ENCODE data around the gene SMPD1. TPM values are rescaled to one million over a fixed set of nuclear protein-coding genes. Genes with fewer than 3 reads are reported as not detected.
"Not testable (repeated sequence)": the region's sequence is repeated elsewhere in the genome, so short reads cannot be mapped to it uniquely, and the experiment has no call there.

The SMPD1 gene
- total RNA-seq, 1 donor from 2014 or later, result 10.3 TPM

DNA sequence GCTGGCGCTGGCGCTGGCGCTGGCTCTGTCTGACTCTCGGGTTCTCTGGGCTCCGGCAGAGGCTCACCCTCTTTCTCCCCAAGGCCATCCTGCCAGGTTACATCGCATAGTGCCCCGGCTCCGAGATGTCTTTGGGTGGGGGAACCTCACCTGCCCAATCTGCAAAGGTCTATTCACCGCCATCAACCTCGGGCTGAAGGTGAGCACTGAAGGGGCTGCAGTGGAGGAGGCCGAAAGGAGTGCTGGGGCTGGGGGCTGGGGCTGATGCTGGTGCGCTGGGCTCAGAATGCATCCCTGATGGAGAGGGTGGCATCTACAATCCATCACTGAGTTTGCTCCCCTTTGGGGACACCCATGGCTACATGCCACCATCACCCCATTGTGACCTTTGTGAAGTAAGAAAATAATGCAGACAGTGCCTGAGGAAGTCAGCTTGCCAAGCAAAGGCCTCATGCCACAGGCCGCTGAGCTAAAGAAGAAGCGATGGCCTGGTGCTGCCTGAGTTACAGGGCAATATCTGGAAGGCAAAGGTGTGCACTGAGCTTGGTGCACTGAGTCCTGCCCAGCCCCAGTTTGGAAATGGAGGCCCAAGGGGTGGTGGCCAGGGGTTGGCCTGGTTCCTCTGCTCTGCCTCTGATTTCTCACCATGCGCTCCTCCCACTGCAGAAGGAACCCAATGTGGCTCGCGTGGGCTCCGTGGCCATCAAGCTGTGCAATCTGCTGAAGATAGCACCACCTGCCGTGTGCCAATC, 620 bp downstream of the SMPD1 start:
- no peak for ATAC-seq

DNA sequence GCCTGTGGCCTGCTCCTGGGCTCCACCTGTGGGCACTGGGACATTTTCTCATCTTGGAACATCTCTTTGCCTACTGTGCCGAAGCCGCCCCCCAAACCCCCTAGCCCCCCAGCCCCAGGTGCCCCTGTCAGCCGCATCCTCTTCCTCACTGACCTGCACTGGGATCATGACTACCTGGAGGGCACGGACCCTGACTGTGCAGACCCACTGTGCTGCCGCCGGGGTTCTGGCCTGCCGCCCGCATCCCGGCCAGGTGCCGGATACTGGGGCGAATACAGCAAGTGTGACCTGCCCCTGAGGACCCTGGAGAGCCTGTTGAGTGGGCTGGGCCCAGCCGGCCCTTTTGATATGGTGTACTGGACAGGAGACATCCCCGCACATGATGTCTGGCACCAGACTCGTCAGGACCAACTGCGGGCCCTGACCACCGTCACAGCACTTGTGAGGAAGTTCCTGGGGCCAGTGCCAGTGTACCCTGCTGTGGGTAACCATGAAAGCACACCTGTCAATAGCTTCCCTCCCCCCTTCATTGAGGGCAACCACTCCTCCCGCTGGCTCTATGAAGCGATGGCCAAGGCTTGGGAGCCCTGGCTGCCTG, 1.4 kb downstream of the SMPD1 start:
- ATAC-seq, result no peak

DNA sequence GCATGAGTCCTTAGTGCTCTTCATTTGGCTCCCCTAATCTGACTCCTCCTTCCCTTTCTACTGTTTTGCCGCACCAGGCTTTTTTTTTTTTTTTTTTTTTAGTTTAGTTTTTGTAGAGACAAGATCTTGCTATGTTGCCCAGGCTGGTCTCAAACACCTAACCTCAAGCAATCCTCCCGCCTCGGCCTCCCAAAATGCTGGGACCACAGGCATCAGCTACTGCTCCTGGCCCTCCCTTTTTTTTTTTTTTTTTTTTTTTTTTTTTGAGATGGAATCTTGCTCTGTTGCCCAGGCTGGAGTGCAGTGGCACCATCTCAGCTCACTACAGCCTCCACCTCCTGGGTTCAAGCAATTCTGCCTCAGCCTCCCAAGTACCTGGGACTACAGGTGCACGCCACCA, 2.0 kb downstream of the SMPD1 start:
- ATAC-seq, result not testable (repeated sequence)

DNA sequence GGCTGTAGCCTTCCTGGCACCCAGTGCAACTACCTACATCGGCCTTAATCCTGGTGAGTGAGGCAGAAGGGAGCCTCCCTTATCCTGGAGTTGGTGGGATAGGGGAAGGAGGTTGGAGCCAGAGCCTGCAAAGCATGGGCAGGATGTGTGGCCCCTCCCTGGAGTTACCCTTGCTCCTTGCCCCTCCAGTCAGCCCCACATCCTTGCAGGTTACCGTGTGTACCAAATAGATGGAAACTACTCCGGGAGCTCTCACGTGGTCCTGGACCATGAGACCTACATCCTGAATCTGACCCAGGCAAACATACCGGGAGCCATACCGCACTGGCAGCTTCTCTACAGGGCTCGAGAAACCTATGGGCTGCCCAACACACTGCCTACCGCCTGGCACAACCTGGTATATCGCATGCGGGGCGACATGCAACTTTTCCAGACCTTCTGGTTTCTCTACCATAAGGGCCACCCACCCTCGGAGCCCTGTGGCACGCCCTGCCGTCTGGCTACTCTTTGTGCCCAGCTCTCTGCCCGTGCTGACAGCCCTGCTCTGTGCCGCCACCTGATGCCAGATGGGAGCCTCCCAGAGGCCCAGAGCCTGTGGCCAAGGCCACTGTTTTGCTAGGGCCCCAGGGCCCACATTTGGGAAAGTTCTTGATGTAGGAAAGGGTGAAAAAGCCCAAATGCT, 3.9 kb downstream of the SMPD1 start:
- no peak for ATAC-seq

DNA sequence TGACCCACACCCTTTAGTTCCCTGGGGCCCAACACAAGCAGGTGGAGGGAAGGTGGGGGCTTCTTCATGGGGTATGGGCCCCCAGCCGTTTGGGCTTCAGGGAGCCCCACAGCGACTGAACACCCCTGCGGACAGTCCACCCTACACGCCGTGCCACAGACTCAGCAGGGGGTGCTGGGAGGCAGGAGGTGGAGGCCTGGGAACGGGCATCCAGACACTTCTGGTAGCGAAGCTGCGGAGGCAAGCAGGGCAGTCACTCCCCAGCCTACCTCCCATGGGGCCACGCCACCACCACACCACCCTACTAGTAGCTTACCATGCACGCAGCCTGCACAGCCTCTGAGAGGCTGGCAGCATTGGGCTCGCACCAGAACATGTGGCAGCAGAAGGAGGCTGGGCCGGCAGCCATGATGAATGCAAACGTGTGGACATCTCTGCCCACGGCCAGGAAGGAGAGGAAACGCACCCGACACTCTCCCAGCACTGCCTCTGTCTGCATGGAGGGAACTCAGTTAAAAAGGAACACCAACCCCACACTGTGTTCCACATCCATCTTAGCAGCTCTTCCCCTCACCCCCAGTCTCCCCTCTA, 5.3 kb downstream of the SMPD1 start:
- no peak for ATAC-seq

DNA sequence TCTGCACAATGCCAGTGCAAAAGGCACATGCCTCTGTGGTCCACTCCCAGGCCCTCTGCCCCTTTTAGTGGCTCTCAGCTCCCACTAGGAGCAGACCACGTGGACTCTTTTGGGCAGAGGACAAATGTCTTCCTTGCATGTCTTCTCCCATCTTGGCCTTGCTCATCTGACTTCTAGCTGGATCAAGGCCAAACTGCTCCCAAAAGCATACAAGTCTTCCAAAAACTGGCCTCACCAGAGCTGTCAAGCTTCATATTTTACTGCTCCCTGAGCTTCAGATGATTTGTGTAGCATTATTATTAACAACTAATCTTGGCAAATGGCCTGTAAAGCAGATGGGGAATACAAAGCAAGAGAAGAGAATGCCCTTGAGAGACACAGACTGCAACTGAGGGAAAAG, 6.9 kb downstream of the SMPD1 start:
- ATAC-seq, result no peak

DNA sequence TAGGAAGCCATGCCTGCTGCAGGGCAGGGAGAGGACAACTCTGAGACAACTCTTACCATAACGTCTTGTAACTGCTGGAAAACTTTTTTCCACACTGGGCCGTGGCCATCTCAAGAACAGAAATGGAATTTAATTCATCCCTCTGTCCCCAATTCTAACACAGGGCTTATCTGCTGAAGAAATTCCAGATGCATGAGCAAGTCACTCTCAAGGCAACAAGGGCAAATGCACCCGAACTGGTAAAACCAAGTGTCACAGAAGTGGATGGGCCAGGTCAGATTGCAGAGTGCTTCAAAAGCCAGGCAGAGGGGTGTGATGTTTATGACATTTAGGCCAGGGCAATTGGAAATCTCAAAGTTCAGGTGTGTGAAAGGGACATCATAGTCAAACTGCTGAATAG, 7.4 kb downstream of the SMPD1 start:
- no peak for ATAC-seq

DNA sequence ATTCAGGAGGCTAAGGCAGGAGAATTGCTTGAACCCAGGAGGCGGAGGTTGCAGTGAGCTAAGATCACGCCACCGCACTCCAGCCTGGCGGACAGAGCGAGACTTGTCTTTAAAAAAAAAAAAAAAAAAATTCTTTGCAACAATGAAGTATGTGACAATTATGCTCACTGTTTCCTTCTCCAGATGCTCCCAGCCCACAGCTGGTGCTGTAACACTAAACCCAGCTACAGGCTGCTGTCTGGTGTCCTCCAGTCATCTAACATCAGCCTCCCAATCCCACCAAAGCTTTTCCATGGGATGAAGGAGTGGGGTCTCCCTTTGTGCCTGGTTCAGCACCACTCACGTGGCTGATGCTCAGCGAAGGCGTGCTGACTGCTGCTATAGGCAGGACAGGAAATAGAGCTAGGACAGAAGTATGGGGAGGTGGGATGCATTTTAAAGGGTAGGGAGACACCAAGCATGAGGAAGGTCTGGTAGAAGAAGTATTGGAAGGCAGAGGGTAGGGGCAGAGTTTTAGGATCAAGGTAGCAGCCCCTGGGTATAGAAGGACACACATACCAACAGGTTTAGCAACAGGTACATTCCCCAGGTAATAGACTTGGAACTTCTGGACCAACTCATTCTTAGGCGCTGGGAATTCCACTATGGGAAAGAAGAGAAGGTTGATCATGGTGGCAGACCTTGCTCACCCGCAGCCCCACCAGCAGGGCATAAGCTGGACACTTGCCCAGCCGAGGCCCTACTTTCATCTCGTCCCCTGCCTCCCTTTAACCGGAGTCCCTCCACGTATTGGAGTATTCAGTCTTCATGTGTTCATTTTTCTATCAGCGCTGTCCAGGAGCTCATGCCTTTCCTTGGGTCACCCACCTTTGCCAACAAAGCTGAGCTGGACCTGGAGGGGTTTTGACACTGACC, 10.4 kb downstream of the SMPD1 start:
- no peak for ATAC-seq

DNA sequence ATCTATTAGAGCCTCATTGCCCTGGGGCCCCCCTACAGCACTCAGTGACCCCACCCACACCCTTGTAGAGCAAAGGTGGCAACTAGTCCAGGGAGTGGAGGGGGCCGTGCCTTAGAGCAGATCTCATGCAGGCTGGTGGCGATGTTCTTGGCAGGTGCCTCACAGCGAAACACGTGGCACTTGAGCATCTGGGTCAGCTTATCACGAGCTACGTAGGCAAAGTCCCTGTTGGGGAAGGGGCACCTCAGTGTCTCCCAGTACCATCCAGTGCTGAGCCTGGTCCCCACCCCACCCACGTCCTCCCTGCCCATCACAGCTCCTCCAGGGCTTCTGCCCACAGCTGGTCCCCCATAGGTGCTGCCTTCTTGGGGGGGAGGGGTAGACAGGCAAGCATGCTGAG, 11.2 kb downstream of the SMPD1 start:
- peak; percentile 6 for ATAC-seq

DNA sequence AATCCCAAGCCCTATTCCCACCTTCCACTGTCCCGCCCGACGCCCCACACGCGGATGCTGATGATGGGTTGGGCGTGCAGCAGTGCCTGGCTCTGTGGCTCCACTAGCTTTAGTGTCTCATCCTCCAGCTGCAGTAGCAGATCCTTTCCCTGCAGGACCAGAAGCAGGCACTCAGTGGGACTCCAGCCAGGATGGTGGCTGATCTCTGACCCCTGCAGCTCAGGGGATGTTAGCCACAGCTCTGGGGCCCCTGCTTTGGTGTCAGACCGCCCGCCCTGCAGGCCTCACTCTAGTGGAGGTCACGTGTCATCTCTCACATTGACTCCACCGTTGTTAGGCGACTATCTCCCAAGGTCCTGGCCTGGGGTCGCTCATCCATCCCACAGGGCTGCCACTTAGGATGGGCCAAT, 11.8 kb downstream of the SMPD1 start:
- ATAC-seq, result no peak

DNA sequence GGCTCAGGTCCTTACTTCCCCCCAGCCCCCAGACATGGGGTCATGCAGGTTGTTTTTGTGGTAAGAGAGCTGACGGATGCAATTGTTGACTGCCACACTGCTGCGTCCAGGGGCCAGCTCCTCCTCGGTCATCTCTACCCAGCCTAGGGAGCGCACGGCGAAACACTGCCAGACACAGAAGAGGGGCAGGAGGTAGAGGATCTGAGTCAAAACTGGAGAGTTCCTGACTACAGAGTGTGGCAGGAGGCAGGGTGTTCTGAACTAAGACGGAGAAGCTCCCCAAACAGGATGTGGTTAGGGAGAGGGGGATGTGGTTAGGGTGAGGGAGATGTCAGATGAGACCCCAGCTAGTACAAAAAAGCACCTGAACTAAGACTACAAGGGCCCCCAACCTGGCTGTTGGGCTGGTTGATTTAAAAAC, 12.3 kb downstream of the SMPD1 start:
- ATAC-seq, result peak; percentile 47

DNA sequence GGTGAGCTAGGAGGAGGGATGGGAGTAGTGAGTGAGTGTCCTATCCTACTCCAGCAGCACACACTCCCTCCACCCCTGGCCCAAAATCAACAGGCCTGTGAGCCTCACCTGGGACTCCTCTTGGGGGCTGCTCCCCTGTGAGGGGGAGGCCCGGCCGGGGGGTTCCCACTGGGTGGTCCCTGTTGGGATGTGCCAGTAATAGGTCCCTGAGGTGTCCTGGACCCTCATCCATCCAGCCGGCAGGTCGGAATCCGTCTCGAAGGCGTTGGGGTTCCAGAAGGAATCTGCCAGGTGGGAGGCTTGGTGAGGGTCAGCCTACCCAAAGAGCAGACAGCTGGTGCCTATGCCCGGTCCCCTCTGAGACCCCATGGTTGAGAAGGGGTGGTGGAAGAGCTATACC, 13.3 kb downstream of the SMPD1 start:
- no peak for ATAC-seq

DNA sequence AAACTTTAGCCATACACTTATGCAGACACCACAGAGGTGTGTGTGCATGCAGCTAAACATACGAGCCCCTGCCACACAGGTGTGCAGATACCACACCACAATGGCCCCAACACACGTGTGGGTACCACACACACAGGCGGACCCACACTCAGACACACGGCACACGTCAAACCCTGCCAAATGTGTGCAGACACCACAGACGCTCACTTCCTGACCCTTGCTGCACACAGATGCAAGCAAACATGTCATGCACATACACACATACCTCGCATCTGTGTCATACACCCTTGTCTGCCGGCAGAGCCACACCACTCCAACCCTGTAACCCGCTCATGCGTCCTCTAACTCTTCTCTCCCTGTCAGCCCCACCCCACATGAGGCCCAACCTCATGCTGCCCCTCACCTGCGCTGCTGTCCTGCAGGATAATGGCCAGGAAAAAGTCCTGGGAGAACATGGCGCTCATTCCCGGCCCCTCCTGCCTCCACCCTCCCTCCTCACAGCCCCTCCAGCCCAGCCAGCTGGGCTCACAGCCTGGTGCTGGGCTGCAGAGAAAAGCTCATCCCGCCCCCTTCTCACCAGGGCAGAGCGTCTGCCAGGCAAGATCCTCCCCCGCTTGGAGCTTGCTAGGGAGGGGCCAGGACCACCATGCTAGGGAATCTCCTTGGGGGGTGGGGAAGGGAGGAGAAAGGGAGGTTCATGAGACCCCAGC, 14.2 kb downstream of the SMPD1 start:
- ATAC-seq, result no peak

DNA sequence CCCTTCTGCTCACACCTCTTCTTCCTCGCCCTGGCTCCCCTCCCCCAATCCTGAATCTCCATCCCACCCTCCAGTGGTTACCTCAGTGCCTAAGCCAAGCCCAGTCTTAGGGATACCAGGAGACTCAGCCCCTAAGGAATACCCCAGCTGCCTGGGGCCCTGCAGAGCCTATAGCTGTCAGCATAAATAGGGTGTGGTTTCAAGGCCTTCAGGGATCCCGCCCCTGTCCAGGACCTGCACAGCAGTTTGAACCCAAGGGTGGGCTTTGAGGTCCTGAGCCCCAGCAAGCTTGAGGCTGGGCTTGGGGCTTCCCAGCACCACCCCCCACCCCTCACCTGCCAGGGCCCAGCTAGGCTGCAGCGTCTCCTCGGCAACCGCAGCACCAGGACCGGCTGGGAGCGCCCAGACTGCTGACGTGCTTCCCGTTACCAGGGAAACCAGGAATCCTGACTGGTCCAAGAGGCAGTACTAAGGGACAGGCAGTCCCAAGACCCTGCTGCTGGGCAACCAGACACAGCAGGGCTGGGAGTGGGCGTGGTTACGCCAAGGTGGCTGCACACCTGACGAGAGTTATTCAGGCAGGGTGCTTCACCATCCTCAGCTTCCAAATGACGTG, 14.9 kb downstream of the SMPD1 start:
- ATAC-seq, result no peak

DNA sequence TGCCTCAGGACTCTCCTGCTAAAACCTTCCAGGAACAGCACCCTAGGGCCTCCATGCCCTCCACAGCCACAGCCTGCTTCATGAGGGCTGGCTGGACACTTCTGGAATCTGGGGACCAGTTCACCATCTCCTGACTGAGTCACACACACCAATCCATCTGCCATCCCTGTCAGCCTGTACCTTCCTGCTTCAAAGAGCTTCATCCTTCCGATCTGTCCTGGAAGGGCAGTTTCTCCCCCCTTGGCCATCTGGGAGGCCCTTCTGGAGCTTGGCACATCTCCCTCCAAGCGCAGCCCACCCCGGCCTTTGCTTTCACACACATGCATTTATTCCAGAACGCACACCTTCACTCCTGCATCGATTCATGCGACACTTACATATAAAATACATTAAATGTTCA, 15.6 kb downstream of the SMPD1 start:
- no peak for ATAC-seq

DNA sequence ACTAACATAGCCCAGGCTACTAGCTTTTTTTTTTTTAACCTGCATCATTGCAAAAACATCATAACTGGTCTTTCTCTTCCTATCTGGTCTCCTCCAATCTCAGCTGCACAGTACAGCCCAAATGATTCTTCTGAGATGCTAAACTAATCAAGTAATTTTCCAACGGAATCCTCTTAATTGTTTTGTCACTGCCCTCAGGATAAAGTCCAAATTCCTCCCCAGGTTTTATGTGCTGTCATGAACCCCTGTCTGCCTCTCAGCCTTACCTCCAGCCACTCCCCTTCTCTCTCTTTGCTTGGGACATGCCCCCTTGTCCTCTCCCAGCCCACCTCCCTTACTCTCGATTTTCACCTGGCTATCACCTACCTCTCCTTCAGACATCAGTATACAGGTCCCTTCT, 16.1 kb downstream of the SMPD1 start:
- no peak for ATAC-seq

DNA sequence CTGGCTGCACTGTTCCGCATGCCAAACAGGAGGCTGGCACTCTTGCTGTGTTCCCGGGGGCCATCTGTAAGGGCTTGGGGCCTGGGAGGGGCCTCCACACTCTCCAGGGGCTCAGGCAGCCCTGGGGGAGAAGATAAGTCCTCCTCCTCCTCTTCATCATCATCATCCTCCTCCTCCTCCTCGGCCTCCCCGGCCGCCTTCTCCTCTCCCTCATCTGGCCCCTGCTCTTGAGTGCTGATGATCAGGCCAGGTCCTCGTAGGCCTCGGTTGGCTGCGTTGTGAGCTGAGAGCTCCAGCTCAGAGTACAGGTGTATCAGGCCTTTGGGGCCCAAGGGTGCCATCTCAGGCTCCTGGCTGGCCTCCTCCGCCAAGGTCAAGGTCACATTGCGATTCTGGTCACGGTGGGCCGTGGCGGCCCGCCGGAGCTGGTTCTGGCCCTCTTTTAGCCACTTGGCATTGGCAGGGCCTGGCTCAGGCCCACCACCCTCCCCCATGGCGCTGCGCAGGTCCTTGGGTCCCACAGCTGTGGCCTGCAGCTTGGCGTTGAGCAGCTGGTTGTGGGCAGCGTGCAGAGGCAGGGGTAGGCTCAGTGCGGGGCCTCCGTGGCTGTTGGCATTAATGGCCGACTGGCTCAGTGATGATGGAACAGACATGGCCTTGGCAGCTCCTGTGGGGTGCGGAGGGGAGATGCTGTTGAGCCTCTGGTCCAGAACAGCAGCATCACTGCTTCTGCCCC, 20.6 kb downstream of the SMPD1 start:
- ATAC-seq, result peak; percentile 14

DNA sequence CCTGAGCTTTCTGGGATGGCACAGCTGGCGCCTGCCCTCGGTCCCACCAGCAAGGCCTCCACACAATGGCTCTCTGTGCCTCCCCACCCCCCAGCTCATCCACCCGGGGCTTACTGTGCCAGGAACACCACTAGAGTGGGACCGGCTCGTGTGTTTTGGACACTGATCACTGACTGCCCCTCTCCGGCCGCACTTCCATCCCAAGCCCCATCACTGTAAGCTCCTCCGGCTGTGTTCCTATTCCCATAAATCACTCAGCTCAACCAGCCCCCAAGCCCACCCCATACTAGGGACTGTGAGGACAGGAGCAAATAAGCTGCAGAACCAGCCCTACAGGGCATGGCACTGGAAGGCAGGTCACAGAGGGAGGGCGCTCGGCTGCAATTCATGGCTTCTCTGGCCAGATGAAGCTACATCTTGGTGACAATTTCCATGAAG, 21.3 kb downstream of the SMPD1 start:
- ATAC-seq, result no peak

DNA sequence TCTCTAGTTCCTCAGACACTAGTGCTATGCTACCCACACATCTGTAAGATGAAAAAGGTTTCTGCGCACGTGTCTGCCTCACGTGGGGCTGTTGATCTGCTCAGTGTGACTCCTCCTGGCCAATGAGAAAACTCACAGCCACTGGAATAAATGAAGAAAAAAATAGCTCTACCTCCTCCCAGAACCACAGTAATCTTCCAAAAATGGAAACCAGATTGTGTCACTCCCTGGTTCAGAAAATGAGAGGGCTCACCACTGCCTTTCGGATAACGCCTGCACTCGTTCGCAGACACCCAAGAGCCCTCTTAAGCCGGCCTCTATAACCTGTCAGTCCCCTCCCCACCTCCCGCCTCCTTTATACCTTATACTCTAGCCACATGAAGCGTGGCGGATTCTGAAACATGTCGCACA, 23.5 kb downstream of the SMPD1 start:
- ATAC-seq, result no peak

DNA sequence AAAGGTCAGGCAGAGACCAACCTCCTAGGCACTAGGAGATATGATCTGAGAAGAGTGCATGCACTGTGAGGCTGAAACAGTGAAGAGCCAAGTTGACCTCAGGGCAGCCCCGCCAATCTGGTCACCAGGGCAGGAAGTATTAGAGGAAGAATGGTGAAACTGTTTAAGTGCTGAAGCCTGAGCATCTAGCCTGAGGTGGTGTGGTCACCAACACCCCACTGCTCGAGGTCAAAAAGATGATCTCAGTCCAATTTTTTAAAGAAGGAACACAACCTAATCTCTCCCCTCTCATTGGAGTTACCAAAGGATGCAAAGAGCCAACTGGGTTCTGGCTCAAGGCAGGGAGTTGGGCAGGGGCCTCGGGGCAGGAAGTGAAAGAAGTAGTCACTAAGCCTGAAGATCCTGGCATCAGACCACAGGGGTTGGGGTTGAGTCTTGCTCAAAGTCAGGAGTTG, 24.6 kb downstream of the SMPD1 start:
- ATAC-seq, result no peak

Data from esophagus mucosa (tissue), 1 donor.